Esophagus squamous epithelium (tissue), 5 donors: Measurements from ENCODE around the gene FGF4. TPM values are rescaled to one million over a fixed set of nuclear protein-coding genes. Genes with fewer than 3 reads are reported as not detected.

Experiments used
- DNase-seq: peaks from one replicate; lab custom pipeline; 2025; lab: John Stamatoyannopoulos, UW
- H3K27ac ChIP-seq, 4 donors: fragments of 200-600 bp; sonication (generic); one replicate each; pipeline ENCODE4 v1.5.1; 2016 to 2019; ENCODE audit warnings: mild to moderate bottlenecking in 1 of 4
- H3K27me3 ChIP-seq, 4 donors: fragments of 200-600 bp; sonication (generic); 1 replicate in 3 of 4; 2 replicates in 1 of 4; pipeline versions ENCODE4 v1.5.1 to v1.6.0; 2017 to 2021; ENCODE audit warnings: antibody characterized with exemption in 1 of 4
- H3K36me3 ChIP-seq, 3 donors: fragments of 200-600 bp; sonication (generic); one replicate each; pipeline ENCODE4 v1.5.1; 2016 to 2019
- H3K4me1 ChIP-seq, 3 donors: fragments of 200-600 bp; sonication (generic); one replicate each; pipeline ENCODE4 v1.5.1; 2017 to 2019
- H3K4me3 ChIP-seq, 4 donors: fragments of 200-600 bp; sonication (generic); 1 replicate in 3 of 4; 2 replicates in 1 of 4; pipeline ENCODE4 v1.5.1; 2016 to 2019; ENCODE audit warnings: mild to moderate bottlenecking in 2 of 4, moderate library complexity in 1 of 4
- H3K9me3 ChIP-seq, 3 donors: fragments of 200-600 bp; sonication (generic); one replicate each; pipeline ENCODE4 v1.5.1; 2016 to 2019
- POLR2A ChIP-seq, 4 donors: fragments of 450-650 bp; IDR thresholded peaks; one replicate each; pipeline ENCODE4 v1.6.1; 2017; ENCODE audit warnings: antibody characterized with exemption in 4 of 4, mild to moderate bottlenecking in 4 of 4, moderate library complexity in 3 of 4
- WGBS, 2 donors: methylation state at CpG; one replicate each; pipeline ENCODE4 v1.1.5; 2018; 5-methylcytosine and 5-hydroxymethylcytosine counted together
- intact Hi-C: fragments of 100-400 bp; cut with DNase I; formaldehyde crosslinking; loops from one replicate; pipeline ENCODE4 v1.15.0; 2022
- total RNA-seq, 4 donors: library from RNA; depleted of rRNA; stranded (reverse); fragments of >200 nt; gene quantifications; one replicate each; pipeline ENCODE4 v1.1.0, GENCODE V29; 2016
- TF ChIP-seq, protein P1 (sequence below), 6 experiments: fragments of 450-650 bp in 4 of 6; fragments of 200-600 bp in 2 of 6; sonication (generic) in 2 of 6; IDR thresholded peaks; one replicate each; pipeline ENCODE4 v1.5.1; 2016 to 2019; ENCODE audit warnings: antibody characterized with exemption in 6 of 6, mild to moderate bottlenecking in 4 of 6, moderate library complexity in 4 of 6
- donor health status: DM: yes; HTN: yes; CAD: no.

The FGF4 gene
- total RNA-seq, 4 donors from 2014 or later, result not detected

DNA sequence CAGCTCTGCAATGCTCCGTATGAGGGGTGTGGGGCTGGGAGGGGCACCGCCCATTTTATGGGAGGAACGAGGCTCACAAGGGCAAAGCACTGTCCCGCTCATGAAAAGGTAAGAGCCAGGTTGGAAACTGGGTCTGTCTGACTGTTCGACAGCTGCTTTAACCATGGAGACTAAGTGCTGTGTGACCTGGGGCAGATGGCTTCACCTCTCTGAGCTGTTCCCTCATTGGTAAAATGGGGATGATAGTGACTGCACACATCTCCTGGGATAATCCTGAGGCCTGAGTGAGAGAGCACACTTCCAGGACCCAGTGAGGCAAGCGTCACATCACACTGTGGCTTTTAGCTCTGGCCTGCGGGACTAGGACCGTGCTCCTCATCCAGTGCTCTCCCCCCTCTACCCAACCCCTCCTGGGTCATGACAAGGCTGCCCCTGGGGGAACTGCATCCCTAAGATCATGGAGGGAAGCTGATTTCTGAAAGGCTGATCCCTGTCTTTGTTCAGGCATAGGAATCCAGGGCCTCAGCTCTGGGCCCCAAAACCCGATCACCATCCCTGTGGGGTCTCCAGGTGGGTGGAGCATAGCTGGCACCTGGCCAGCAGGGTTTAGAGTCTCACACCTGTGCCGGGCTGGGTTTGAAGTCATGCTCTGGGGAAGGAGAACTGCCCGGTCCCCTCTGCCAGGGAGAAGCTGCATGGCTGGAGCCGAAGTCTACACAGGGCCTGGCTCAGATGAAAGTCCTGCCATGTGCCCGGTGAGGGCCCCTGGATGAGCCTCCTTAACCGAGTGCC is 22.8 kb upstream of the FGF4 start:
- H3K4me3 ChIP-seq, result no peak overlapping the region
- H3K9me3 ChIP-seq, result no peaks in the 10 kb centered on the region
- TF ChIP-seq, protein P1, sequence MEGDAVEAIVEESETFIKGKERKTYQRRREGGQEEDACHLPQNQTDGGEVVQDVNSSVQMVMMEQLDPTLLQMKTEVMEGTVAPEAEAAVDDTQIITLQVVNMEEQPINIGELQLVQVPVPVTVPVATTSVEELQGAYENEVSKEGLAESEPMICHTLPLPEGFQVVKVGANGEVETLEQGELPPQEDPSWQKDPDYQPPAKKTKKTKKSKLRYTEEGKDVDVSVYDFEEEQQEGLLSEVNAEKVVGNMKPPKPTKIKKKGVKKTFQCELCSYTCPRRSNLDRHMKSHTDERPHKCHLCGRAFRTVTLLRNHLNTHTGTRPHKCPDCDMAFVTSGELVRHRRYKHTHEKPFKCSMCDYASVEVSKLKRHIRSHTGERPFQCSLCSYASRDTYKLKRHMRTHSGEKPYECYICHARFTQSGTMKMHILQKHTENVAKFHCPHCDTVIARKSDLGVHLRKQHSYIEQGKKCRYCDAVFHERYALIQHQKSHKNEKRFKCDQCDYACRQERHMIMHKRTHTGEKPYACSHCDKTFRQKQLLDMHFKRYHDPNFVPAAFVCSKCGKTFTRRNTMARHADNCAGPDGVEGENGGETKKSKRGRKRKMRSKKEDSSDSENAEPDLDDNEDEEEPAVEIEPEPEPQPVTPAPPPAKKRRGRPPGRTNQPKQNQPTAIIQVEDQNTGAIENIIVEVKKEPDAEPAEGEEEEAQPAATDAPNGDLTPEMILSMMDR (IDR thresholded peaks at IDR 0.05), result no peak
- TF ChIP-seq POLR2A (IDR thresholded peaks at IDR 0.05), result no peak
- H3K27ac ChIP-seq, result no peak overlapping the region
- no peaks in the 10 kb centered on the region for H3K36me3 ChIP-seq
- no peak for DNase-seq
- intact Hi-C loops, result no loop called here
- peaks cover 0 to 30% (median 0%) of the 10 kb centered on the region in 4 donors for H3K27me3 ChIP-seq
- 67 to 87% methylated on average over 4 to 10 of the region's 14 CpGs for WGBS, 2 donors
- no peaks in the 10 kb centered on the region for H3K4me1 ChIP-seq

DNA sequence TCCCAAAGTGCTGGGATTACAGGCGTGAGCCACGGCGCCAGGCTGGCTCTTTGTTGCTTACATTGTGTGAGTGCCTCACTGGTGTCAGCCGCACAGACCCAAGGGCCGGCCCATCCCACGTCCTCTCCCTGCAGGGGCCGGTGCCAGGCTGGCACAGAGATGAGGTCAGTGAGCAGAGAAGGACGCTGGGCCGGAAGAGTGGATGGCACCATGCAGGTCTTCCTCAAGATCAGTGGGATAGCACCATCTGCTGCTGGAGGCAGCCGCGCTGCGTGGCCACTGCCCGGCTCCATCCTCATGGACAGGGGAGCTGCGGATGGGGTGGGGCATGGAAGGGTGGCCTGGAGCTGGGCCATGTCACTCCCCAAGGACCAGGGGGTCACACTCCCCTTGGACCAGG is 22.0 kb upstream of the FGF4 start:
- Histone ChIP-seq H3K36me3 (no peaks in the 10 kb centered on the region), H3K27ac (no peak overlapping the region), H3K4me3 (no peak overlapping the region), H3K4me1 (no peaks in the 10 kb centered on the region), H3K9me3 (no peaks in the 10 kb centered on the region), H3K27me3 (peaks cover 0 to 26% (median 0%) of the 10 kb centered on the region in 4 donors)
- intact Hi-C loops, result no loop called here
- 73% methylated on average over 5 of the region's 14 CpGs; no CpG with 5 or more reads in 1 of the 2 donors for WGBS, 2 donors
- TF ChIP-seq, protein P1 (IDR thresholded peaks at IDR 0.05), result no peak
- DNase-seq, result no peak

DNA sequence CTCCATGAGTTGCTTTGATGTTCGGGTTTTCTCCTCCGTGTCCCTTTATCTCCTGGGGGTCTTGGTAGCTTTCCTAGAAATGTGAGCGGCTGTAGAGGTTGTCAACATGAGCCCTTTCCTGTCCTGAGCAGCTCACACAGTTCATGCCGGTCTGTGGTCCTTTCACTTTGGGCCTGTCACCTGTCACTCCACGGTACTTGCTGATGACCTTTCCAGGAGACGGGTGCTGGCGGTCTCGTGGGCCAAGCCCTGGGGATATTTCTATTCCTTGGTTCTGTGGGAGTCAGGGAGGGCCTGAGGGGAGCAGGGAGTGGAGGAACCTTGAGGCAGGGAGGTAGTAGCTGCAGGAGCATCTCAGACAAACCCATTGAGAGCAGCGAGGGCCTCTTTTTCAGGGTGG is 20.9 kb upstream of the FGF4 start:
- TF ChIP-seq, protein P1 (IDR thresholded peaks at IDR 0.05), result no peak
- no peak for TF ChIP-seq POLR2A (IDR thresholded peaks at IDR 0.05)
- H3K4me1 ChIP-seq, result no peaks in the 10 kb centered on the region
- H3K27ac ChIP-seq, result no peak overlapping the region
- no peaks in the 10 kb centered on the region for H3K9me3 ChIP-seq
- peaks cover 0 to 16% (median 0%) of the 10 kb centered on the region in 4 donors for H3K27me3 ChIP-seq
- DNase-seq, result no peak
- WGBS, 2 donors, result 69 to 79% methylated on average over 4 to 5 of the region's 9 CpGs
- H3K4me3 ChIP-seq, result no peak overlapping the region
- no peaks in the 10 kb centered on the region for H3K36me3 ChIP-seq
- intact Hi-C loops, result no loop called here

DNA sequence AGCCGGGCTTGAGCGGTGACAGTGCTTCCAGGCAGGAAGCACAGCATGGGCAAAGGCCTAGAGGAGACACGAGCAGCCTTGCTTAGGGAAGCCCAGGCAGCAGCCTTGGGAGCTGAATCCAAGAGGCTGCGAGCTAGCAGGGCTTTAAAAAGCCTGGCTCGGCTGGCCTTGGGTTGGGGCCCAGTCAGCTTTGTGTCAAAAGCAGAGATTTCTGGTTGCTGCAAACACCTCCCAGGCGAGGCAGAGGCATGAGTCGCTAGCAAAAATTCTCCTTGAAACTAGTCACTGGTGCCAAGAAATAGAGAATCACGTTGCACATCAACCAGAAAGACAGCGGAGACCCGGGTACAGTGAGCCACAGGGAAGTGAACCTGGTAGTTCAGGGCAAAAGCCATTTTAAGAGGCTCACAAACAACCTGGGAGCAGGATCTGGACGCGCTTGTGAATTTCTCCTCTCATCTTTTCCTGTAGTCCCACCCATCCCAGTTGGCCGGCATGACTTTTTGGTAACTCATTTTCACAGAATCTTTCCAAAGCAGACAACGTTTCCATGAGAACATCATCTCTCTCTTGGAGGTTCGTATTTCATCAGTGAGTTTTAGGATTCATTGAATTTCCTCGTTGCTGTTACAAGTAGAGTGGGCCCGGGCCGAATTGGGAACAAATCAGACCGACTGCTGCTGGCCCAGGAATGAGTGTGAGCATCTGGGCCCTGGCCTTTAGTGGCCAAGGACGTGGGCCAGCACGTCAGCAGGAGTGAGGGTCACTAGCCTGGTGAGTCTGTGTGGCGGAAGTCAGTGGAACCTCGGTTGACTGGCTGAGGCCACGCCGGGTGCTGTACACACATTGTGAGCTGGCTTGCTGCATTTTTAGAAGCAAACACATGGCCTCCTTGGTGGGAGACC is 16.4 kb upstream of the FGF4 start:
- Histone ChIP-seq H3K4me1 (no peaks in the 10 kb centered on the region), H3K27ac (no peak overlapping the region), H3K9me3 (no peaks in the 10 kb centered on the region), H3K27me3 (peaks cover 0 to 16% (median 0%) of the 10 kb centered on the region in 4 donors), H3K36me3 (no peaks in the 10 kb centered on the region), H3K4me3 (no peak overlapping the region)
- intact Hi-C loops, result no loop called here
- 56 to 60% methylated on average over 19 of the region's 25 CpGs for WGBS, 2 donors
- no peak for DNase-seq
- no peak for TF ChIP-seq POLR2A (IDR thresholded peaks at IDR 0.05)
- TF ChIP-seq, protein P1 (IDR thresholded peaks at IDR 0.05), result no peak

DNA sequence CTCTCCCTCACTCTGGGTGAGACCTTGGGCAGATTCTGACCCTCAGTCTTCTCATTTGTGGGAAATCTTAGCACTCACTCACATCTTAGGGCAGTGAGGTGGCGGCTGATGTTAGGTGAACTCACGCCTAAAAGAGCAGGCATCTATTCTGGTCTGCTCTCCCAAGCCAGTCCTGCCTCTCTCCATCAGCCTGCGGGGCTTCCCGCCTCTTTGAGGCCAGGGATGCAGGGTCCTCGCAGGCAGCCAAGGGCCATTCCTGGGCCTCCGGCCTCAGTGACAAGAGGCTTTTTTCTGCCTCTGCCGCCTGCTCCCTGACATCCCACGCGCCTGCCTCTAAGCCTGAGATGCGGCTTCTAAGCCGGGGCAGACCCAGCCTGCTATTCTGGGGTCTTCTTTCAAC is 13.8 kb upstream of the FGF4 start:
- intact Hi-C loops, result no loop called here
- DNase-seq, result no peak
- Histone ChIP-seq H3K4me1 (no peaks in the 10 kb centered on the region), H3K27ac (no peak overlapping the region), H3K36me3 (no peaks in the 10 kb centered on the region), H3K9me3 (no peaks in the 10 kb centered on the region), H3K27me3 (peaks cover 0 to 24% (median 0%) of the 10 kb centered on the region in 4 donors), H3K4me3 (no peak overlapping the region)
- 75 to 88% methylated on average over 2 to 7 of the region's 11 CpGs for WGBS, 2 donors
- no peak for TF ChIP-seq POLR2A (IDR thresholded peaks at IDR 0.05)
- TF ChIP-seq, protein P1 (IDR thresholded peaks at IDR 0.05), result no peak
